ENCODE data around the gene SND1.

SND1 gene

DNA sequence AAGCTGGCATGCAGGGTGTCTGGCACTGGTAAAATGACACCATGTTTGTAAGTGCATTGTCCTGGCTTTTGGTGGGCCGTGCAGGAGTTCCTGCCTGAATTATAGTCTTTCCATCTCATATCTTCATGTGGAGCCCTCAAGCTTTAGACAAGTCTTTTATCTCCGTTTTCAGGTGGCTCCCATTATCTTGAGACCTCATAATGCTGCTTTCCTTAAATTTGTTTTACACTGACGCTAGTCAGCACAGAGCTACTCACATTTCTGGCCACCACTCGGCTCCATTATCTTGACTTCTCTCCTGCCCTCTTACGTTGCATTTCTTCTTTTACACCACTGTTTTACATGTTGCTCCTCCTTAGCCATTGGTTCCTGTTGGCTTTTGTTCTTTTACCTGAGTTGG lies 342.0 kb downstream of the SND1 start:
- TF ChIP-seq, protein P1, sequence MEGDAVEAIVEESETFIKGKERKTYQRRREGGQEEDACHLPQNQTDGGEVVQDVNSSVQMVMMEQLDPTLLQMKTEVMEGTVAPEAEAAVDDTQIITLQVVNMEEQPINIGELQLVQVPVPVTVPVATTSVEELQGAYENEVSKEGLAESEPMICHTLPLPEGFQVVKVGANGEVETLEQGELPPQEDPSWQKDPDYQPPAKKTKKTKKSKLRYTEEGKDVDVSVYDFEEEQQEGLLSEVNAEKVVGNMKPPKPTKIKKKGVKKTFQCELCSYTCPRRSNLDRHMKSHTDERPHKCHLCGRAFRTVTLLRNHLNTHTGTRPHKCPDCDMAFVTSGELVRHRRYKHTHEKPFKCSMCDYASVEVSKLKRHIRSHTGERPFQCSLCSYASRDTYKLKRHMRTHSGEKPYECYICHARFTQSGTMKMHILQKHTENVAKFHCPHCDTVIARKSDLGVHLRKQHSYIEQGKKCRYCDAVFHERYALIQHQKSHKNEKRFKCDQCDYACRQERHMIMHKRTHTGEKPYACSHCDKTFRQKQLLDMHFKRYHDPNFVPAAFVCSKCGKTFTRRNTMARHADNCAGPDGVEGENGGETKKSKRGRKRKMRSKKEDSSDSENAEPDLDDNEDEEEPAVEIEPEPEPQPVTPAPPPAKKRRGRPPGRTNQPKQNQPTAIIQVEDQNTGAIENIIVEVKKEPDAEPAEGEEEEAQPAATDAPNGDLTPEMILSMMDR (IDR thresholded peaks at IDR 0.05; ENCODE audit: extremely low read depth, missing control alignments) = no peak
- DNase-seq (ENCODE audit: low spot score) = no peak

DNA sequence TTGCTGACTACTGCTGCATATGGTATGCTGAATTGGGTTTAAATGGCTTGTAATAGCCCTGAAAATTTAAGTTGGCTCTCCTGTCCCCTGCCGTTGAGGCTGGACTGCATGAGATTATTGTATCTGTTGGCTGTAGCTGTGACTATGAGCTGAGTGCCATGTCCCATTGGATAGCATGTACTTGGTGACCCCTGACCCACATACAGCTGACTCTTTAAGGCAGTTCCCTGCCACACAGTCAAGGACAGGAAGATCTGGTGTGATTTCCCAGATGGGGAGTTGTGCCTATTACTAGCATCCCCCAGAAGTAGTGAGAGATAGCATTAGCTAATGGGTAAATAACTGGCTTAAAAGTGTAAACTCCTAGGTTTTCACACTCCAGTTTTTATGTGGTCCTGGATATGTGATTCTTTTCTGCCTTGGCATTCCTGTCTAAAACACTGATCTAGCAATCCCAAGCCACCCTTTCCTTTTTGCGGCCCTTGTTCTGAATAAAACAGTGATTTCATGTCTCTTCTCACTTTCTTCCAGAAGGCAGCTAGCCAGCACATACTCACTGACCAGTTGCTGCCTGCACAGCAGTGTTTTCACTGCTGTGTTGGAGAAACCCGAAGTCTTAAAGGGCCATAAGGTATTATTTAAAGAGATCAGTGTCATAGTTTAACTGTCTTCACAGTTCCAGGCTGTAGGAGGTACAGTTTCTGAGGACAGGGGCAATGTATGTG lies 343.3 kb downstream of the SND1 start:
- DNase-seq (ENCODE audit: low spot score) = no peak

DNA sequence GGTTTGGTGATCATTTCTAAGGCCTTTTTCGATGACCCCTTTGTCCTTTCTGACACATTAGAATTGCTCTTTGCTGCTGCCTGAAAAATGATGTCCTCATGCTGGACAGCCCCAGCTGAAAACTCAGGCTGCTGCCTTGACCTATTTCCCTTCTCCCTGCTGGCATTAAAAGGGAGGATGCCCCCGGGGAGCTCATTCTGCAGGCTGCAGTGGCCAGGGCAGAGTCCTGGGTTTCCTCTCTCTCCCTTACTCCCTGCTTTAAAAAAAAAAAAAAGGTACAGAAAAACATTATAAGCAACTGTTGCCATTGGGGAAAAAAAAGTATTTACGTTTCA lies 343.9 kb downstream of the SND1 start:
- DNase-seq (ENCODE audit: low spot score) = no peak
- TF ChIP-seq, protein P1 (IDR thresholded peaks at IDR 0.05; ENCODE audit: extremely low read depth, missing control alignments) = no peak

More for the DNA sequence above, 343.3 kb downstream of the SND1 start:
- TF ChIP-seq, protein P1 (IDR thresholded peaks at IDR 0.05; ENCODE audit: extremely low read depth, missing control alignments) = no peak

DNA sequence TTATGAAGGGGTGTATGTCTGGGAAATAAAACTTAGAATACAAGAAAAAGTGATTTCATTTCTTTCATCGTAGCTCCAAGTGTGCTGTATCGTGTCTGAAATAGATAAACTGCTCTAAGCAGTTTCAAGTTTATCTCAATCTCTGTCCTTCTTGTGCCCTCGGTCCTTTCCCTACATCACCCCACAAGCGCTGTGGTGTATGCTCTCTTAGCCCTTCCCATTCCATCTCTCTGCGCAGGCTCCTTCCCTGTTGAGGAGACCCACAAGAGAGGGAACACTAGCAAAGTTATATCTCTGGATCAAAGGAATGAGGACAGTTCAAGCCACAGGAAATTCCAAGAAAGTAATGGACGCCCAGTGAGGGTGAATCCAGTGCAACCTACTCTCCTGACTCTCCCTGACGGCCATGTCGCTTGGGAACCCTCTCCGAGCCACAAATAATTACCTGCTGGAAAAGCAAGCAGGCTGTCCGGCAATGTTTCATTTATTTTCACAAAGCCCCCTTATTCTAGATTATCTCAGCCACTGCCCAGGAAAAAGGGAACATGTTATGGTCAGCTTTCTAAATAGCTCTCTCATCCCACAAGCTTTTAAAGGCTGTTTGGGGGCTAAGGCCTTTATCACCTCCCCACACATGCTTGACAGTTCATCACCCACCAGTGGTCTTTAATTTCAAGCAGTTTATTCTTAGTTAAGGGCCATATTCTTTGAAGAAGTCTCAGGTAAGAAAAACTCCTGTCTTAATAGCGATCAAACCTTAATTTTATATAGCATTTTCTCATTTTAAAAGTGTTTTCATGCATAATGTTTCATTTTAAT lies 344.5 kb downstream of the SND1 start:
- TF ChIP-seq, protein P1 (IDR thresholded peaks at IDR 0.05; ENCODE audit: extremely low read depth, missing control alignments) = no peak

DNA sequence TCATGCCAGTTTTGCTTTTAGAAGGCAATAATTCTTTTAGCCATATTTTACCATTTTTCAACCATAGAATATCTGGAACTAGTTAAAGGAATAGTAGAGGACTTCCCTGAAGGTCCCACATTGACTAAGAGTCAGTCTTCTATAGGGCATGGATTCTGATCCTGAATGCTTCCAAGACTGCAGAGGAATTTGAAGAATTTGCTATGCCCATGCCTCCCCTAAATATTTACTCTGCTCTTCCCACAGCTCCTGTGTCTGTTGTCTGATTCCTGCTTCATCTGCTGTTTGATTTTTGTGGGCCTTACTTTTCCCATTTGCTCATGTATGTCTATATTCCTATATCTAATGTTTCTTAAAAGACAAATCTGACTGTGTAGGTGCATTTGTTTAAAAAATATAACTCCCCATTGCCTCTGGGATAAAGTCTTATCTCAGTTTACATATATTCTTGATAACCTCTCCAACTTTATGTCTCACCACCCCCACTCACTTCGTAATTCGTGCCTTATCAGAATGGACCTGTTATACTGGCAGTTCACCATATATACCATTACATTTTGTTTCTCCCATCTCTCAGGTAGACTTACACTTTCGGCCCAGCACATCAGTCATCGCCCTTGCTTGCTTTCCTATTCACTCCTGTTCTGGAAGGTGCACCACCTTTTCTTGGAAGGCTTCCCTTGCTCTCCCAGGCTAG lies 345.4 kb downstream of the SND1 start:
- no peak for DNase-seq (ENCODE audit: low spot score)
- TF ChIP-seq, protein P1 (IDR thresholded peaks at IDR 0.05; ENCODE audit: extremely low read depth, missing control alignments) = no peak

More for the DNA sequence above, 344.5 kb downstream of the SND1 start:
- no peak for DNase-seq (ENCODE audit: low spot score)

DNA sequence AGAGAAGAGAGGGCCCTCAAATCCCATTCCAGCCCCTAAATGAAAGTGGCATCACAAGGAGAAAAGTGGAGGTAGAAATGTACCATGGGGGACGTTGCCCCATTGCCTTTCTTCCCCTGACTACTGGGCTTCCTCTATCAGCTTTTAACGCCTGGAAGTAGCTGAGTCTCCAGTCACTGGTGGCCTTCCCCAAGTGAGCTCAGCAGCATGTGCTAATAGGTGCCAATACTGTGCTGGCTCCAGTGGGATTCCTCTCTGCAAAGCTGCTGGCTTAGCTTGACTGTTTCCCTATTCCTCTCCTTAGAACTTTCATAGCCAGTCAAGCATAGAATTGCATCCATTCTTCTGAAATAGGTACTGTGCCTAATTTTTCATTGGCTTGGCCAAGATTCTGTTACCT lies 346.7 kb downstream of the SND1 start:
- TF ChIP-seq, protein P1 (IDR thresholded peaks at IDR 0.05; ENCODE audit: extremely low read depth, missing control alignments) = no peak
- DNase-seq (ENCODE audit: low spot score) = no peak

DNA sequence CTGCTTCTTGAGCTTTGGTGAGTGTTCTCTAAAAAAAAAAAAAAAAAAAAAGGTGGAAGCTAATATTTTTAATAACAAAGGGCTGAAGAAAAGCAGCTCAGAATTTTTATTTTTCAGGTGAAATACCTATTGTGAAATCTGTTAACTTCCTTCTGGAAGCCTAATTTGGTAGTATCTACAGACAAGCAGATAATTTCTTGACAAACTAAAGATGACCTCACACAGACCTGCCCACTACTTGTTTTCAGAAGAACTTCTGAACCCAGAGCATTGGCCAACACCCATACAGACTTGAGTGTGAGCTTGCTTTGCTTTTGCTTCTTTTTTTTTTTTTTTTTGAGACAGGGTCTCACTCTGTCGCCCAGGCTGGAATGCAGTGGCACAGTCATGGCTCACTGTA lies 348.1 kb downstream of the SND1 start:
- no peak for DNase-seq (ENCODE audit: low spot score)
- TF ChIP-seq, protein P1 (IDR thresholded peaks at IDR 0.05; ENCODE audit: extremely low read depth, missing control alignments) = no peak

Measured in GM20000 (cell line).